HCT116 (cell line): Measurements from ENCODE around the gene HPCAL1. TPM values are rescaled to one million over a fixed set of nuclear protein-coding genes. Genes with fewer than 3 reads are reported as not detected.
"Not testable (repeated sequence)": the region's sequence is repeated elsewhere in the genome, so short reads cannot be mapped to it uniquely, and the experiment has no call there.

ENCODE experiments used
- ATAC-seq: fragments of 200-7000 bp; cut with Tn5 transposase; 2 replicates; pipeline ENCODE4 v1.9.1; 2020; ENCODE audit warnings: mild to moderate bottlenecking, moderate library complexity
- BruUV-seq: library from RNA; stranded (reverse); fragments of 400-500 nt; replicated peaks from 2 replicates; lab custom pipeline; 2021; lab: Mats Ljungman, UMichigan
- CTCF ChIA-PET: fragments of 300-600 bp; sonication (Branson Sonifier 250); formaldehyde crosslinking; loops from one replicate; lab custom pipeline; 2021; ENCODE audit warnings: antibody characterized with exemption; lab: Charles Lee
- POLR2A ChIA-PET: fragments of 300-600, 350-600 bp; sonication (Branson Sonifier 250); formaldehyde crosslinking; loops from one replicate; lab custom pipeline; 2021; ENCODE audit warnings: antibody characterized with exemption; lab: Charles Lee
- RAD21 ChIA-PET, 2 experiments: fragments of 300-600 bp; sonication (Branson Sonifier 250); formaldehyde crosslinking; loops; one replicate each; lab custom pipeline; 2023; ENCODE audit warnings: low total read pairs in 2 of 2; ENCODE audit not compliant: uncharacterized antibody in 2 of 2, unreplicated experiment in 2 of 2, low non-redundant PET in 1 of 2; lab: Charles Lee
- DNase-seq: peaks from one replicate; pipeline ENCODE4 v3.0.0-alpha.2; 2010; ENCODE audit warnings: low read depth, low spot score
- H2AFZ ChIP-seq: fragments of 200-600 bp; shearing (Covaris generic), sonication (generic); 2 replicates; pipeline ENCODE4 v1.6.1; 2017; ENCODE audit warnings: low read depth, mixed run types, mixed read lengths, antibody characterized with exemption, low read length; ENCODE audit not compliant: poor library complexity, severe bottlenecking
- H3K27ac ChIP-seq: 2 replicates; pipeline ENCODE4 v1.5.1; 2012; ENCODE audit warnings: low read depth, low read length
- H3K27me3 ChIP-seq: fragments of 200-600 bp; sonication (generic); 2 replicates; pipeline ENCODE4 v1.6.1; 2016; ENCODE audit warnings: mixed run types, low read length, mixed read lengths; ENCODE audit not compliant: insufficient read depth
- H3K36me3 ChIP-seq, 2 experiments: fragments of 200-500 bp in 1 of 2; fragments of 200-600 bp in 1 of 2; sonication (Bioruptor generic) in 1 of 2; sonication (generic) in 1 of 2; 2 replicates each; pipeline versions ENCODE4 v1.5.1 to v1.6.1; 2014 to 2016; ENCODE audit warnings: low read length in 2 of 2, inconsistent platforms in 1 of 2, mixed read lengths in 1 of 2, mixed run types in 1 of 2; ENCODE audit not compliant: insufficient read depth in 2 of 2, control insufficient read depth in 1 of 2
- H3K4me1 ChIP-seq, 2 experiments: fragments of 200-600 bp in 1 of 2; sonication (generic) in 1 of 2; 2 replicates each; pipeline versions ENCODE4 v1.5.1 to v1.6.1; 2012 to 2017; ENCODE audit warnings: low read length in 2 of 2, inconsistent platforms in 1 of 2, mild to moderate bottlenecking in 1 of 2, mixed read lengths in 1 of 2, mixed run types in 1 of 2, moderate library complexity in 1 of 2; ENCODE audit not compliant: insufficient read depth in 2 of 2, control insufficient read depth in 1 of 2
- H3K4me2 ChIP-seq: fragments of 200-600 bp; sonication (generic); 2 replicates; pipeline ENCODE4 v1.6.1; 2017; ENCODE audit warnings: mixed run types, low read length, mixed read lengths
- H3K4me3 ChIP-seq, 2 experiments: fragments of 200-600 bp in 1 of 2; sonication (generic) in 1 of 2; replicated peaks in 1 of 2; 2 replicates each; pipeline ENCODE4 v1.5.1; 2011 to 2016; ENCODE audit warnings: low read length in 2 of 2, control low read depth in 1 of 2, low read depth in 1 of 2, mild to moderate bottlenecking in 1 of 2, mixed read lengths in 1 of 2, mixed run types in 1 of 2
- H3K79me2 ChIP-seq: fragments of 200-600 bp; sonication (generic); 2 replicates; pipeline ENCODE4 v1.6.1; 2017; ENCODE audit warnings: mild to moderate bottlenecking, mixed run types, low read length, moderate library complexity, mixed read lengths; ENCODE audit not compliant: insufficient read depth
- H3K9ac ChIP-seq: fragments of 200-600 bp; sonication (generic); 2 replicates; pipeline ENCODE4 v1.6.1; 2016; ENCODE audit warnings: low read length, mixed read lengths
- H3K9me2 ChIP-seq: fragments of 200-600 bp; sonication (generic), shearing (Covaris generic); 2 replicates; pipeline ENCODE4 v1.6.1; 2017; ENCODE audit warnings: mixed run types, mild to moderate bottlenecking, moderate library complexity; ENCODE audit not compliant: insufficient read depth
- H3K9me3 ChIP-seq, 2 experiments: fragments of 200-500 bp in 1 of 2; fragments of 200-600 bp in 1 of 2; sonication (Bioruptor generic) in 1 of 2; sonication (generic) in 1 of 2; 2 replicates each; pipeline ENCODE4 v1.6.1; 2014 to 2017; ENCODE audit warnings: low read length in 2 of 2, mixed read lengths in 2 of 2, inconsistent platforms in 1 of 2, low read depth in 1 of 2, mild to moderate bottlenecking in 1 of 2, mixed run types in 1 of 2, moderate library complexity in 1 of 2; ENCODE audit not compliant: control insufficient read depth in 1 of 2, insufficient read depth in 1 of 2
- H4K20me1 ChIP-seq: fragments of 200-600 bp; sonication (generic), shearing (Covaris generic); 2 replicates; pipeline ENCODE4 v1.6.1; 2017; ENCODE audit warnings: mixed run types, mild to moderate bottlenecking, moderate library complexity; ENCODE audit not compliant: insufficient read depth
- CBX3 ChIP-seq: IDR thresholded peaks from 2 replicates; pipeline ENCODE4 v1.6.1; 2012; ENCODE audit warnings: low read depth
- ELF1 ChIP-seq: IDR thresholded peaks from 2 replicates; pipeline ENCODE4 v1.6.1; 2012; ENCODE audit warnings: low read depth, borderline replicate concordance
- EZH2 ChIP-seq: fragments of 200-600 bp; sonication (generic); IDR thresholded peaks from 2 replicates; pipeline ENCODE4 v1.6.1; 2017; ENCODE audit warnings: antibody characterized with exemption, mixed run types
- EZH2phosphoT487 ChIP-seq: fragments of 200-600 bp; IDR thresholded peaks from 2 replicates; pipeline ENCODE4 v1.6.1; 2018; ENCODE audit warnings: antibody characterized with exemption, borderline replicate concordance
- FOSL1 ChIP-seq: IDR thresholded peaks from 2 replicates; pipeline ENCODE4 v1.6.1; 2012; ENCODE audit warnings: low read depth
- POLR2A ChIP-seq: IDR thresholded peaks from 2 replicates; pipeline ENCODE4 v1.7.0; 2011; ENCODE audit warnings: borderline replicate concordance; ENCODE audit not compliant: insufficient read depth, insufficient read length; ENCODE audit errors: extremely low read depth
- POLR2AphosphoS5 ChIP-seq: IDR thresholded peaks from 2 replicates; pipeline ENCODE4 v1.6.1; 2011; ENCODE audit warnings: mild to moderate bottlenecking, low read depth, low read length, moderate library complexity
- RAD21 ChIP-seq: IDR thresholded peaks from 2 replicates; pipeline ENCODE4 v1.6.1; 2012; ENCODE audit warnings: low read depth, mild to moderate bottlenecking
- SIN3A ChIP-seq: IDR thresholded peaks from 2 replicates; pipeline ENCODE4 v1.6.1; 2012; ENCODE audit warnings: low read depth
- TCF7L2 ChIP-seq: IDR thresholded peaks from 2 replicates; pipeline ENCODE4 v1.7.0; 2011; ENCODE audit warnings: borderline replicate concordance, inconsistent platforms; ENCODE audit not compliant: insufficient read depth, insufficient read length; ENCODE audit errors: extremely low read depth
- YY1 ChIP-seq: IDR thresholded peaks from 2 replicates; pipeline ENCODE4 v1.6.1; 2011; ENCODE audit warnings: low read length, low read depth, moderate library complexity, mild to moderate bottlenecking; ENCODE audit not compliant: insufficient replicate concordance; ENCODE audit errors: extremely low read depth
- ZFX ChIP-seq: fragments of 450-650 bp; IDR thresholded peaks from 2 replicates; pipeline ENCODE4 v1.6.1; 2017
- ZNF274 ChIP-seq: fragments of 200-500 bp; sonication (Bioruptor generic); IDR thresholded peaks from 2 replicates; pipeline ENCODE4 v1.6.1; 2014; ENCODE audit warnings: mild to moderate bottlenecking, low read depth, low read length, inconsistent platforms
- intact Hi-C: fragments of 100-400 bp; cut with micrococcal nuclease; formaldehyde crosslinking; loops from 2 replicates; pipeline ENCODE4 v1.10.0; 2022
- total RNA-seq: library from RNA; stranded (reverse); gene quantifications from one replicate; pipeline ENCODE4 v1.2.1, GENCODE V29; 2021; ENCODE audit not compliant: unreplicated experiment
- TF ChIP-seq, protein P1 (sequence below): IDR thresholded peaks from 2 replicates; pipeline ENCODE4 v1.6.1; 2012
- TF ChIP-seq, protein P2 (sequence below): IDR thresholded peaks from 2 replicates; pipeline ENCODE4 v1.6.1; 2012

Gene HPCAL1
- total RNA-seq, 1 experiment from 2014 or later = 111 TPM

DNA sequence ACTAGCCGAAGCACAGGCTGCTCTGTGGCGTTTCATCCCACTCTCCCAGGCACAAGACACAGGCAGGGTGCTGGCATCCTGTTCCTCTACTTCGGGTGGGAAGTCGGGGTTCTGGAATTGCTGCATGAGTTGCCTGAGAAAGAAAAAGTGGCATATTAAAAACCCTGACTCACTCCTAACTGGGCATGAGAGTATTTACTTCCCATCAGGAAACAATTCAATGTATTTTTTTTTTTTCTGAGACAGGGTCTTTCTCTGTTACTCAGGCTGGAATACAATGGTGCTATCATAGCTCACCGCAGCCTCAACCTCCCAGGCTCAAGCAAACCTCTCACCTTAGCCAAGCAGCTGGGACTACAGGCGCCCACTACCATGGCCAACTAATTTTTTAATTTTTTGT is 138.0 kb downstream of the HPCAL1 start:
- no peak for DNase-seq
- ATAC-seq = no peak
- BruUV-seq = no TSS peak
- H3K4me3 ChIP-seq = no peak overlapping the region
- no peak overlapping the region for H3K27ac ChIP-seq
- TF ChIP-seq FOSL1 (no peak), TCF7L2 (no peak), CBX3 (no peak), SIN3A (no peak), POLR2A (no peak), ZNF274 (no peak), ELF1 (no peak)
- TF ChIP-seq, protein P1, sequence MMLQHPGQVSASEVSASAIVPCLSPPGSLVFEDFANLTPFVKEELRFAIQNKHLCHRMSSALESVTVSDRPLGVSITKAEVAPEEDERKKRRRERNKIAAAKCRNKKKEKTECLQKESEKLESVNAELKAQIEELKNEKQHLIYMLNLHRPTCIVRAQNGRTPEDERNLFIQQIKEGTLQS = no peak
- H3K9ac ChIP-seq = no peak overlapping the region
- H2AFZ ChIP-seq = no peak overlapping the region
- peaks cover 9% of the 10 kb centered on the region; the same call in 1 of the 2 replicates for H4K20me1 ChIP-seq
- ChIA-PET CTCF (interaction anchor here (2.2 kb wide), 1 partner anchor 32 kb away, joined by 7 read pairs; no protein-coding TSS in a partner anchor), POLR2A (interaction anchor here (1.7 kb wide), 1 partner anchor 221 kb away, joined by 3 read pairs; no protein-coding TSS in a partner anchor), RAD21 (no interaction called here)
- intact Hi-C loops = no loop called here
- H3K4me2 ChIP-seq = no peak overlapping the region
- peaks cover 35% of the 10 kb centered on the region for H3K79me2 ChIP-seq
- no peaks in the 10 kb centered on the region for H3K27me3 ChIP-seq
- H3K9me2 ChIP-seq = no peaks in the 10 kb centered on the region
- H3K4me1 ChIP-seq = no peaks in the 10 kb centered on the region
- H3K36me3 ChIP-seq = peaks cover 39 to 59% of the 10 kb centered on the region in 2 experiments
- H3K9me3 ChIP-seq = no peaks in the 10 kb centered on the region

DNA sequence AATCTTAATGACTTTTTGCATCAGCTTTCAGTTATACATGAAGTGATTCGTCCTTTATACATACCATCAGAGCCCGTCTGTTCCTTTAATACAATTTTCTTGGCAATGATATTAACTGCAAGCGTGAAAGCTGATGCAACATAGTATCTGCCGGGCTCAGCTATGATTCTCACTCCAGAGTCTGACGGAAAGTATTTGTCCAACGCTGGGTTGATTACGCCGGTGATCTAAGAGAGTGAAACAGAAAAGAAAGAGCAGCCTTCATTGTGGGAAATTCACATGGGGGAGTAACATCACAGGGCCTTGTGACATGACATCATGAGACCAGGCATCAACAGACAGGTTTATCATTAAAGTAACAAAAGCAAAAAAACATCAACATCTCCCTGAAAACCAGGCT is 139.2 kb downstream of the HPCAL1 start:
- CTCF ChIA-PET = no interaction called here
- Histone ChIP-seq H4K20me1 (peaks cover 9% of the 10 kb centered on the region; the same call in 1 of the 2 replicates), H3K9ac (no peak overlapping the region), H3K27me3 (no peaks in the 10 kb centered on the region), H3K9me2 (no peaks in the 10 kb centered on the region), H3K4me1 (peaks cover 7% of the 10 kb centered on the region in 2 experiments; a peak in 3 of 4 replicates), H2AFZ (no peak overlapping the region), H3K27ac (no peak overlapping the region), H3K36me3 (peaks cover 39 to 59% of the 10 kb centered on the region in 2 experiments), H3K9me3 (no peaks in the 10 kb centered on the region), H3K4me3 (no peak overlapping the region), H3K79me2 (peaks cover 47% of the 10 kb centered on the region), H3K4me2 (no peak overlapping the region)
- no TSS peak for BruUV-seq
- intact Hi-C loops = no loop called here
- POLR2A ChIA-PET = no interaction called here
- no peak for ATAC-seq
- RAD21 ChIA-PET = no interaction called here
- DNase-seq = no peak
- TF ChIP-seq RAD21 (no peak), YY1 (no peak), EZH2phosphoT487 (no peak), POLR2AphosphoS5 (no peak), EZH2 (no peak), FOSL1 (no peak), ZFX (no peak), ZNF274 (no peak)
- TF ChIP-seq, protein P1 = no peak
- TF ChIP-seq, protein P2, sequence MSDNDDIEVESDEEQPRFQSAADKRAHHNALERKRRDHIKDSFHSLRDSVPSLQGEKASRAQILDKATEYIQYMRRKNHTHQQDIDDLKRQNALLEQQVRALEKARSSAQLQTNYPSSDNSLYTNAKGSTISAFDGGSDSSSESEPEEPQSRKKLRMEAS = no peak

DNA sequence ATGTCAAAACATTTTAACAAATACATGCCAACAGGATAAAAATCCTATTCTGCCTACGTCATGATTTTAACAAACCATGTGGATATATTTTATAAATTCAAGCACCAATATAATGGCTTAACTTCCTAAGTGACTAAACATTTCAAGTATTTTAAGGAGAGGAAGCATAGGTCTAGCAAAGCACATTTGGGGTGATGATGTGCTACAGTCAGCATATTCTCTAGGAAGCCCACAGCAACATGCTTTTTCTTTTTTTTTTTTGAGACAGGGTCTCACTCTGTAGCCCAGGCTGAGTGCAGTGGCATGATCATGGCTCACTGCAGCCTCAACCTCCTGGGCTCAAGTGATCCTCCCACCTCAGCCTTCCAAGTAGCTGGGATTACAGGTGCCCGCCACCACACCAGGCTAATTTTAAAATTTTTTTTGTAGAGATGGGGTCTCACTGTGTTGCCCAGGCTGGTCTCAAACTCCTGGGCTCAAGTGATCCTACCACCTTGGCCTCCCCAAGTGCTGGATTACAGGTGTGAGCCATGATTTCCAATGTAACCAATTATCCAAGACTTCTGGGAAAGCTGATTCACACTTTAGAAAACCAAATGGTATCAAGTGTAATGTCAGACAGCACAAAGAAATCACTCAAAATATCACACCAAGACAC is 139.9 kb downstream of the HPCAL1 start:
- H3K4me1 ChIP-seq, H3K27me3 ChIP-seq, H3K9ac ChIP-seq, BruUV-seq, H3K4me2 ChIP-seq, H2AFZ ChIP-seq, DNase-seq, ATAC-seq, intact Hi-C loops, H3K4me3 ChIP-seq, H3K27ac ChIP-seq, RAD21 ChIA-PET, H3K9me3 ChIP-seq, H4K20me1 ChIP-seq, H3K9me2 ChIP-seq: not testable (repeated sequence)
- POLR2A ChIA-PET = interaction anchor here (0.6 kb wide), 1 partner anchor 10 kb away, joined by 3 read pairs; no protein-coding TSS in a partner anchor
- peaks cover 54% of the 10 kb centered on the region for H3K79me2 ChIP-seq
- peaks cover 39 to 59% of the 10 kb centered on the region in 2 experiments for H3K36me3 ChIP-seq
- CTCF ChIA-PET = interaction anchor here (1.5 kb wide), 1 partner anchor 8 kb away, joined by 6 read pairs; no protein-coding TSS in a partner anchor
